ENCODE results near the gene KLRG1.

The KLRG1 gene

DNA sequence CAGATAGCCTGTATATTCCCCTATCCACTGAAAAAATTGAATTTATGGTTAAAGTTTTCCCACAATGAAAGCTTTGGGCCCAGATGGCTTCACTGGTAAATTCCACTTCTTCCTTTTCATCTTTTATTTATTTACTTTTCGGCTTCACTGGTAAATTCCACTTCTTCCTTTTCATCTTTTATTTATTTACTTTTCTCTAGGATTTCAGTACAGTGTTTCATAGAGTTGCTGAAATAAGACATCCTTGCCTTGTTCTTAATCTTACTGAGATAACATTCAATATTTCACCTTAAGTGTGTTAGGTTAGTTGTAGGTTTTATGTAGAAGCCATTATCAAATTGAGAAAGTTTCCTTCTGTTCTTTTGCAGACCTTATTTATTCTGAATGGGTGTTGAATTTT, 18.9 kb upstream of the KLRG1 start:
- Histone ChIP-seq H3K4me3 (no peak overlapping the region), H3K27ac (no peak overlapping the region)

DNA sequence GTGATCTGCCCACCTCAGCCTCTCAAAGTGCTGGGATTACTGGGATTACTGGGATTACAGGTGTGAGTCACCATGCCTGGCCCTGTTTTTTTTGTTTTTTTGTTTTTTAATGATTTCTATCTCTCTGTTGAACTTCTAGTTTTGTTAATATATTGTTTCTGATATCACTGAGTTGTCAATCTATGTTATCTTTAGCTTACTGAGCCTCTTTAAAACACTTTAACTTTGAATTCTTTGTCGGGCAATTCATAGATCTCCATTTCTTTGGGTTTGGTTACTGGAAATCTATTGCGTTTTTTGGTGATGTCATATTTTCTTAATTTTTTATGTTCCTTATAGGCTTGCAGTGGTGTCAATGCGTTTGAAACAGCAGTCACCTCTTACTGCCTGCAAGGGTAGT, 9.2 kb upstream of the KLRG1 start:
- no peak overlapping the region for H3K4me3 ChIP-seq
- no peak overlapping the region for H3K27ac ChIP-seq

- Histone ChIP-seq H3K4me3 (no peak overlapping the region), H3K27ac (no peak overlapping the region)
Observed at GRCh38 chr12:8985213-8985754, 4.1 kb upstream of the KLRG1 start.

GRCh38 chr12:8987163-8987562, 2.2 kb upstream of the KLRG1 start:
- Histone ChIP-seq H3K4me3 (no peak overlapping the region), H3K27ac (peak overlapping the region in 2 of 21 experiments; percentile 20 to 70)

DNA sequence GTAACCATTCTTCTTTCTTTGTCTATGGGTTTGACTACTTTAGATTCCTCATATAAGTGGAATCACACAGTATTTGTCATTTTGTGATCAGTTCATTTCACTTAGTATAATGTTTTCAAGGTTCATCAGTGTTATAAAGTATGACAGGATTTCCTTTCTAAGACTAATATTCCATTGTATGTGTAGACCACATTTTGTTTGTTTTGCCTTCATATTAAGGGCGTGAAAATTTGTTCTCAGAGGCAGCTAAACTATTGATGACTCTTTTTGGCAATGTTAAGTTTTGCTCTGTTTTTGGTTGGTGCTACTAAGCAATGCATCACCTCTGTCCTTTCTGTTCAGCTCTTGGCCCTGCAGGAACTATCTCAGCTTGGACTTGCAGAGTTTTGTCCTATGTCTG, 1.7 kb upstream of the KLRG1 start:
- H3K27ac ChIP-seq = peak overlapping the region in 8 of 21 experiments; percentile 6 to 70 (median 30)
- no peak overlapping the region for H3K4me3 ChIP-seq

- H3K4me3 ChIP-seq = no peak overlapping the region
Observed at GRCh38 chr12:8991371-8992345, 2.3 kb downstream of the KLRG1 start.

GRCh38 chr12:8993827-8994226, 4.5 kb downstream of the KLRG1 start:
- peak overlapping the region in 2 of 21 experiments; percentile 0 to 47 for H3K27ac ChIP-seq

More at GRCh38 chr12:8991371-8992345, 2.3 kb downstream of the KLRG1 start:
- peak overlapping the region in 7 of 21 experiments; percentile 11 to 70 (median 22) for H3K27ac ChIP-seq

DNA sequence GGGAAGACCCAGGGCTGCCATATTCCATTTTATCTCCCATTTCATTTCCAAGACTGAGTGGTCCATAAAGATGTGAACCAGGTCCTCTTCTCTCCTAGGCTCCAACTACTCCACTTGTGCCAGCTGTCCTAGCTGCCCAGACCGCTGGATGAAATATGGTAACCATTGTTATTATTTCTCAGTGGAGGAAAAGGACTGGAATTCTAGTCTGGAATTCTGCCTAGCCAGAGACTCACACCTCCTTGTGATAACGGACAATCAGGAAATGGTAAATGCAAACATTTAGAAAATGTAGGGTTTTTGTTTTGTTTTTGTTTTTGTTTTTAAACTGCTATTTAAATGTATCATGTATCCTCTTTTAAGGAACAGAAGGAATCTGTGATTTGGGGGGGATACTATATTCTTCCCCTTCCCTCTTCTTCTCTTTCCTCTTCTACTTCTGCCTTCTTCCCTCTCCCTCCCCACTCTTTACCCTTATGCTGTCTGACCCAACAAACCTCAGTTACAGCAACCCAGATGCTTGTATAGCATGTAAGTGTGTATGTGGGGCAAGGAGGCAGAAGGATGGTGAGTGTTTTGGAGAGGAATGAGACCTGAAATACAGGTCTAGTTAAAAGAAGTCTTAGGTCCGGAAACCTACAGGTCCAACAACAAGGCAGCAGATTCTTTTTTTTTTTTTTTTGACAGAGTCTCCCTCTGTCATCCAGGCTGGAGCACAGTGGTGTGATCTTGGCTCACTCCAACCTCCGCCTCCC, 5.9 kb downstream of the KLRG1 start:
- Histone ChIP-seq H3K27ac (peak overlapping the region in 2 of 21 experiments; percentile 7 to 12), H3K4me3 (no peak overlapping the region)

More at GRCh38 chr12:8993827-8994226, 4.5 kb downstream of the KLRG1 start:
- H3K4me3 ChIP-seq = no peak overlapping the region

- Histone ChIP-seq H3K4me3 (no peak overlapping the region), H3K27ac (peak overlapping the region in 2 of 21 experiments; percentile 7 to 8)
Observed at GRCh38 chr12:8996682-8997405, 7.5 kb downstream of the KLRG1 start.

DNA sequence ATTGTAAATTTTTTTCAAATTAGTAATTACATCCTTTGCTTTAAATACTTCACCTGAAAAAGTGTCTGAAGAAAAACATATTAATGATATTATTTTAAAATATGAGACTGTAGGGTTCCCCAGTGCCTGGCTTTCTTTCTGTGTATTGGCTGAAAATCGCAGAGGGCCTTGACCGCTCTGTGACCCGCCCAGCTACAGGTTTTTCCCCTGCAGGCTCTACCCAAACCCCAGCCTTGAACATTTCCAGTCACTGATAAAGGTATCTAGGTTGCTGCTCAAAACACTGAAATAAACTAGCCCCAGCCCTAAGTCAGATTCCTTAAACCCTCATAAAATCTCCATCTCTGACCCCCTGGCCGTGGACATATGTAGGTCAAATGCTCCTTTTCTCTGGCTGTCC, 11.9 kb downstream of the KLRG1 start:
- Histone ChIP-seq H3K27ac (no peak overlapping the region), H3K4me3 (no peak overlapping the region)

DNA sequence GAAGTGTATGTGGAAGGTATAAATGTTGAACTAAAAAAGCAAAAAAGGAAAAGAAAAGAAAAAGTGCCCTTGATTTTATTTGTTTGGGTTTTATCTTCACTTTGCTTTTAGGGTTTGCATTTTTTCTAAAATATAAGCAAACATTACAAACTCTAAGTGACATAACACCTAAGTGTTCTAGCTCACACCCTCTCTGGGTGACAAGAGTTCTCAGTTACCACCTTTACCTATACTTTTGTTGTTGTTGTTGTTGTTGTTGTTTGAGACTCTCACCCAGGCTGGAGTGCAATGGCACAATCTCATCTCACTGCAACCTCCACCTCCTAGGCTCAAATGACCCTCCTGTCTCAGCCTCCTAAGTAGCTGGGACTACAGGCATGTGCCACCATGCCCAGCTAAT, 13.0 kb downstream of the KLRG1 start:
- no peak overlapping the region for H3K4me3 ChIP-seq
- no peak overlapping the region for H3K27ac ChIP-seq

GRCh38 chr12:9022592-9022991, 33.2 kb downstream of the KLRG1 start:
- Histone ChIP-seq H3K4me3 (no peak overlapping the region), H3K27ac (peak overlapping the region in 1 of 21 experiments; percentile 13)

DNA sequence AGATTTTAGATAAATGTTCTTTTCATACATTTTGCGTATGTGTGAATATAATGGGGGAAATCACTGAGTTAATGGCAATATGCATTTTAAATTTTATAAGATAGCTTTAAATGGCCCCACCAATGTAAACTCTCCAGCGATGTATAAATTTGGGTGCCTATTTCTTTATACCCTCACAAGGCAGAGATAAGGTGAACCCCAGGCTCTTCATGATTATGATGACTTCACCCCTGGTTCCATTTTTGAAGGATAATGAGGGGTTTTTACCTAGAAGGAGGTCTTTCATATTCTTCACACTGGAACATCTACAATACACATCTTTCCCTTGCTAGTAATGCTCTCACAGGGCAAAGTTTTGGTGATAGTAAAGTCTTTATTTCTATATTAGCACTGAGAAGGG, 35.2 kb downstream of the KLRG1 start:
- H3K4me3 ChIP-seq = no peak overlapping the region
- peak overlapping the region in 6 of 21 experiments; percentile 17 to 82 (median 60) for H3K27ac ChIP-seq

GRCh38 chr12:9027161-9028059, 38.1 kb downstream of the KLRG1 start:
- Histone ChIP-seq H3K4me3 (no peak overlapping the region), H3K27ac (peak overlapping the region in 1 of 21 experiments; percentile 82)

DNA sequence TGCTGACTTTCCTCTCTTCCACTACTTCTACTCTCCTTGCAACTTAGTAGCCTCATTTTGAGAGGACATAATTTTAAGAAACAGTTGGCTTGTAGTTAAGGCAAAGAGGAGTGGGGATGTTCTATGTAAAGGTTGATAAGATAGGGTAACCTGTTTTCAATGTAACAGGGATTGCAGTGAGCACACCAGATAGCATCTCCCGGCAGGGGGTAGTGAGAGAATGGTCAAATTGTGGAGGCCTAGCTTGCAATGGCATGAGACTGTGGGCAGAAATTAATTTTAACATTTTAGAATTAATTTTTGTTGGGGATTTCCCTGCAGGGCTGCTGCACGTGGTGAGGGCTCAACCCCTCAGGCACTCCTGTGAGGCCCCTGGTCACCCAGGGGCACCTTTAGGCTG, 41.4 kb downstream of the KLRG1 start:
- H3K27ac ChIP-seq = no peak overlapping the region
- no peak overlapping the region for H3K4me3 ChIP-seq

- H3K27ac ChIP-seq = no peak overlapping the region
- no peak overlapping the region for H3K4me3 ChIP-seq
Observed at GRCh38 chr12:9032202-9032964, 43.0 kb downstream of the KLRG1 start.

GRCh38 chr12:9033265-9033887, 44.0 kb downstream of the KLRG1 start:
- H3K4me3 ChIP-seq = no peak overlapping the region
- no peak overlapping the region for H3K27ac ChIP-seq

Data from skin epidermis (tissue), 12 donors.